Measurements from ENCODE around the gene HTD2.

- TF ChIP-seq CTCF (IDR thresholded peaks at IDR 0.05) (no peak), POLR2A (IDR thresholded peaks at IDR 0.05) (no peak)
Observed at GRCh38 chr3:58296269-58296668, 10.1 kb upstream of the HTD2 start.

Measured in Peyer's patch (tissue), 4 donors.